HCT116 (cell line): ENCODE data around the gene NINJ2. TPM values are rescaled to one million over a fixed set of nuclear protein-coding genes. Genes with fewer than 3 reads are reported as not detected.

ENCODE experiments used
- ATAC-seq: fragments of 200-7000 bp; cut with Tn5 transposase; 2 replicates; pipeline ENCODE4 v1.9.1; 2020; ENCODE audit warnings: mild to moderate bottlenecking, moderate library complexity
- BruUV-seq: library from RNA; stranded (reverse); fragments of 400-500 nt; replicated peaks from 2 replicates; lab custom pipeline; 2021; lab: Mats Ljungman, UMichigan
- CTCF ChIA-PET: fragments of 300-600 bp; sonication (Branson Sonifier 250); formaldehyde crosslinking; loops from one replicate; lab custom pipeline; 2021; ENCODE audit warnings: antibody characterized with exemption; lab: Charles Lee
- POLR2A ChIA-PET: fragments of 300-600, 350-600 bp; sonication (Branson Sonifier 250); formaldehyde crosslinking; loops from one replicate; lab custom pipeline; 2021; ENCODE audit warnings: antibody characterized with exemption; lab: Charles Lee
- RAD21 ChIA-PET, 2 experiments: fragments of 300-600 bp; sonication (Branson Sonifier 250); formaldehyde crosslinking; loops; one replicate each; lab custom pipeline; 2023; ENCODE audit warnings: low total read pairs in 2 of 2; ENCODE audit not compliant: uncharacterized antibody in 2 of 2, unreplicated experiment in 2 of 2, low non-redundant PET in 1 of 2; lab: Charles Lee
- DNase-seq: peaks from one replicate; pipeline ENCODE4 v3.0.0-alpha.2; 2010; ENCODE audit warnings: low read depth, low spot score
- H2AFZ ChIP-seq: fragments of 200-600 bp; shearing (Covaris generic), sonication (generic); 2 replicates; pipeline ENCODE4 v1.6.1; 2017; ENCODE audit warnings: low read depth, mixed run types, mixed read lengths, antibody characterized with exemption, low read length; ENCODE audit not compliant: poor library complexity, severe bottlenecking
- H3K27ac ChIP-seq: 2 replicates; pipeline ENCODE4 v1.5.1; 2012; ENCODE audit warnings: low read depth, low read length
- H3K27me3 ChIP-seq: fragments of 200-600 bp; sonication (generic); 2 replicates; pipeline ENCODE4 v1.6.1; 2016; ENCODE audit warnings: mixed run types, low read length, mixed read lengths; ENCODE audit not compliant: insufficient read depth
- H3K36me3 ChIP-seq, 2 experiments: fragments of 200-500 bp in 1 of 2; fragments of 200-600 bp in 1 of 2; sonication (Bioruptor generic) in 1 of 2; sonication (generic) in 1 of 2; 2 replicates each; pipeline versions ENCODE4 v1.5.1 to v1.6.1; 2014 to 2016; ENCODE audit warnings: low read length in 2 of 2, inconsistent platforms in 1 of 2, mixed read lengths in 1 of 2, mixed run types in 1 of 2; ENCODE audit not compliant: insufficient read depth in 2 of 2, control insufficient read depth in 1 of 2
- H3K4me1 ChIP-seq, 2 experiments: fragments of 200-600 bp in 1 of 2; sonication (generic) in 1 of 2; 2 replicates each; pipeline versions ENCODE4 v1.5.1 to v1.6.1; 2012 to 2017; ENCODE audit warnings: low read length in 2 of 2, inconsistent platforms in 1 of 2, mild to moderate bottlenecking in 1 of 2, mixed read lengths in 1 of 2, mixed run types in 1 of 2, moderate library complexity in 1 of 2; ENCODE audit not compliant: insufficient read depth in 2 of 2, control insufficient read depth in 1 of 2
- H3K4me2 ChIP-seq: fragments of 200-600 bp; sonication (generic); 2 replicates; pipeline ENCODE4 v1.6.1; 2017; ENCODE audit warnings: mixed run types, low read length, mixed read lengths
- H3K4me3 ChIP-seq, 2 experiments: fragments of 200-600 bp in 1 of 2; sonication (generic) in 1 of 2; replicated peaks in 1 of 2; 2 replicates each; pipeline ENCODE4 v1.5.1; 2011 to 2016; ENCODE audit warnings: low read length in 2 of 2, control low read depth in 1 of 2, low read depth in 1 of 2, mild to moderate bottlenecking in 1 of 2, mixed read lengths in 1 of 2, mixed run types in 1 of 2
- H3K79me2 ChIP-seq: fragments of 200-600 bp; sonication (generic); 2 replicates; pipeline ENCODE4 v1.6.1; 2017; ENCODE audit warnings: mild to moderate bottlenecking, mixed run types, low read length, moderate library complexity, mixed read lengths; ENCODE audit not compliant: insufficient read depth
- H3K9ac ChIP-seq: fragments of 200-600 bp; sonication (generic); 2 replicates; pipeline ENCODE4 v1.6.1; 2016; ENCODE audit warnings: low read length, mixed read lengths
- H3K9me2 ChIP-seq: fragments of 200-600 bp; sonication (generic), shearing (Covaris generic); 2 replicates; pipeline ENCODE4 v1.6.1; 2017; ENCODE audit warnings: mixed run types, mild to moderate bottlenecking, moderate library complexity; ENCODE audit not compliant: insufficient read depth
- H3K9me3 ChIP-seq, 2 experiments: fragments of 200-500 bp in 1 of 2; fragments of 200-600 bp in 1 of 2; sonication (Bioruptor generic) in 1 of 2; sonication (generic) in 1 of 2; 2 replicates each; pipeline ENCODE4 v1.6.1; 2014 to 2017; ENCODE audit warnings: low read length in 2 of 2, mixed read lengths in 2 of 2, inconsistent platforms in 1 of 2, low read depth in 1 of 2, mild to moderate bottlenecking in 1 of 2, mixed run types in 1 of 2, moderate library complexity in 1 of 2; ENCODE audit not compliant: control insufficient read depth in 1 of 2, insufficient read depth in 1 of 2
- H4K20me1 ChIP-seq: fragments of 200-600 bp; sonication (generic), shearing (Covaris generic); 2 replicates; pipeline ENCODE4 v1.6.1; 2017; ENCODE audit warnings: mixed run types, mild to moderate bottlenecking, moderate library complexity; ENCODE audit not compliant: insufficient read depth
- ATF3 ChIP-seq: IDR thresholded peaks from 2 replicates; pipeline ENCODE4 v1.6.1; 2012
- CBX3 ChIP-seq: IDR thresholded peaks from 2 replicates; pipeline ENCODE4 v1.6.1; 2012; ENCODE audit warnings: low read depth
- CEBPB ChIP-seq: IDR thresholded peaks from 2 replicates; pipeline ENCODE4 v1.6.1; 2012; ENCODE audit warnings: low read depth
- CTCF ChIP-seq, 3 experiments: fragments of 200-600 bp in 1 of 3; sonication (generic) in 1 of 3; IDR thresholded peaks in 2 of 3; conservative IDR thresholded peaks in 1 of 3; 2 replicates each; pipeline ENCODE4 v1.5.1; 2012 to 2017; ENCODE audit warnings: low read depth in 2 of 3, low read length in 2 of 3, antibody characterized with exemption in 1 of 3, borderline replicate concordance in 1 of 3, control low read depth in 1 of 3, mild to moderate bottlenecking in 1 of 3, mixed read lengths in 1 of 3, mixed run types in 1 of 3, moderate library complexity in 1 of 3; ENCODE audit not compliant: insufficient read depth in 1 of 3
- EGR1 ChIP-seq: IDR thresholded peaks from 2 replicates; pipeline ENCODE4 v1.6.1; 2012; ENCODE audit warnings: low read depth
- ELF1 ChIP-seq: IDR thresholded peaks from 2 replicates; pipeline ENCODE4 v1.6.1; 2012; ENCODE audit warnings: low read depth, borderline replicate concordance
- EZH2 ChIP-seq: fragments of 200-600 bp; sonication (generic); IDR thresholded peaks from 2 replicates; pipeline ENCODE4 v1.6.1; 2017; ENCODE audit warnings: antibody characterized with exemption, mixed run types
- EZH2phosphoT487 ChIP-seq: fragments of 200-600 bp; IDR thresholded peaks from 2 replicates; pipeline ENCODE4 v1.6.1; 2018; ENCODE audit warnings: antibody characterized with exemption, borderline replicate concordance
- FOSL1 ChIP-seq: IDR thresholded peaks from 2 replicates; pipeline ENCODE4 v1.6.1; 2012; ENCODE audit warnings: low read depth
- MAX ChIP-seq: IDR thresholded peaks from 2 replicates; pipeline ENCODE4 v1.6.1; 2012
- POLR2A ChIP-seq: IDR thresholded peaks from 2 replicates; pipeline ENCODE4 v1.7.0; 2011; ENCODE audit warnings: borderline replicate concordance; ENCODE audit not compliant: insufficient read depth, insufficient read length; ENCODE audit errors: extremely low read depth
- POLR2AphosphoS5 ChIP-seq: IDR thresholded peaks from 2 replicates; pipeline ENCODE4 v1.6.1; 2011; ENCODE audit warnings: mild to moderate bottlenecking, low read depth, low read length, moderate library complexity
- RAD21 ChIP-seq: IDR thresholded peaks from 2 replicates; pipeline ENCODE4 v1.6.1; 2012; ENCODE audit warnings: low read depth, mild to moderate bottlenecking
- REST ChIP-seq: IDR thresholded peaks from 2 replicates; pipeline ENCODE4 v1.6.1; 2012; ENCODE audit warnings: low read depth
- SIN3A ChIP-seq: IDR thresholded peaks from 2 replicates; pipeline ENCODE4 v1.6.1; 2012; ENCODE audit warnings: low read depth
- SP1 ChIP-seq: IDR thresholded peaks from 2 replicates; pipeline ENCODE4 v1.6.1; 2012; ENCODE audit warnings: low read depth
- SRF ChIP-seq: IDR thresholded peaks from 2 replicates; pipeline ENCODE4 v1.6.1; 2012; ENCODE audit warnings: low read depth
- TCF7L2 ChIP-seq: IDR thresholded peaks from 2 replicates; pipeline ENCODE4 v1.7.0; 2011; ENCODE audit warnings: borderline replicate concordance, inconsistent platforms; ENCODE audit not compliant: insufficient read depth, insufficient read length; ENCODE audit errors: extremely low read depth
- YY1 ChIP-seq: IDR thresholded peaks from 2 replicates; pipeline ENCODE4 v1.6.1; 2011; ENCODE audit warnings: low read length, low read depth, moderate library complexity, mild to moderate bottlenecking; ENCODE audit not compliant: insufficient replicate concordance; ENCODE audit errors: extremely low read depth
- ZFX ChIP-seq: fragments of 450-650 bp; IDR thresholded peaks from 2 replicates; pipeline ENCODE4 v1.6.1; 2017
- intact Hi-C: fragments of 100-400 bp; cut with micrococcal nuclease; formaldehyde crosslinking; loops from 2 replicates; pipeline ENCODE4 v1.10.0; 2022
- total RNA-seq: library from RNA; stranded (reverse); gene quantifications from one replicate; pipeline ENCODE4 v1.2.1, GENCODE V29; 2021; ENCODE audit not compliant: unreplicated experiment

Gene NINJ2
- total RNA-seq, 1 experiment from 2014 or later = not detected

- Histone ChIP-seq H3K27me3 (no peaks in the 10 kb centered on the region), H3K9me2 (no peaks in the 10 kb centered on the region), H2AFZ (no peak overlapping the region), H4K20me1 (no peaks in the 10 kb centered on the region), H3K9me3 (no peaks in the 10 kb centered on the region), H3K27ac (no peak overlapping the region), H3K79me2 (no peaks in the 10 kb centered on the region), H3K4me1 (peaks cover 0 to 3% of the 10 kb centered on the region in 2 experiments; a peak in 1 of 4 replicates), H3K4me3 (no peak overlapping the region), H3K4me2 (no peak overlapping the region), H3K9ac (no peak overlapping the region), H3K36me3 (no peaks in the 10 kb centered on the region)
- ATAC-seq (no peak), DNase-seq (no peak)
- ChIA-PET RAD21 (no interaction called here), CTCF (interaction anchor here (0.8 kb wide), 1 partner anchor 11 kb away, joined by 3 read pairs; no protein-coding TSS in a partner anchor), POLR2A (no interaction called here)
- intact Hi-C loops = no loop called here
- BruUV-seq = no TSS peak
- no peak for TF ChIP-seq CEBPB
- TF ChIP-seq EZH2phosphoT487 = no peak
- TF ChIP-seq EZH2 = no peak
- TF ChIP-seq YY1 = no peak
- TF ChIP-seq SRF = no peak
- no peak for TF ChIP-seq SP1
- no peak for TF ChIP-seq MAX
- TF ChIP-seq CBX3 = no peak
- TF ChIP-seq POLR2A = no peak
- TF ChIP-seq CTCF (IDR thresholded peaks at IDR 0.05 in 2 of 3, conservative IDR thresholded peaks at IDR 0.05 in 1 of 3; ENCODE audit: borderline replicate concordance in 1 of 3, insufficient read depth in 1 of 3, low read depth in 2 of 3, low read length in 2 of 3) = no peak
- TF ChIP-seq ZFX = no peak
- no peak for TF ChIP-seq FOSL1
- TF ChIP-seq POLR2AphosphoS5 = no peak
- TF ChIP-seq SIN3A = no peak
- no peak for TF ChIP-seq TCF7L2
- TF ChIP-seq ELF1 = no peak
- no peak for TF ChIP-seq RAD21
- no peak for TF ChIP-seq REST
- TF ChIP-seq EGR1 = no peak
- no peak for TF ChIP-seq ATF3
- TF ChIP-seq, all 23 proteins: peak for 0
Observed at GRCh38 chr12:602700-603068, 60.6 kb downstream of the NINJ2 start.
